Measurements from ENCODE around the gene OAT. TPM values are rescaled to one million over a fixed set of nuclear protein-coding genes. Genes with fewer than 3 reads are reported as not detected.
A peak's percentile ranks its signal among the peaks of the same experiment; 100 is the strongest.
"Not testable (repeated sequence)": the region's sequence is repeated elsewhere in the genome, so short reads cannot be mapped to it uniquely, and the experiment has no call there.

The OAT gene
- total RNA-seq, 1 experiment from 2014 or later = 101 TPM

DNA sequence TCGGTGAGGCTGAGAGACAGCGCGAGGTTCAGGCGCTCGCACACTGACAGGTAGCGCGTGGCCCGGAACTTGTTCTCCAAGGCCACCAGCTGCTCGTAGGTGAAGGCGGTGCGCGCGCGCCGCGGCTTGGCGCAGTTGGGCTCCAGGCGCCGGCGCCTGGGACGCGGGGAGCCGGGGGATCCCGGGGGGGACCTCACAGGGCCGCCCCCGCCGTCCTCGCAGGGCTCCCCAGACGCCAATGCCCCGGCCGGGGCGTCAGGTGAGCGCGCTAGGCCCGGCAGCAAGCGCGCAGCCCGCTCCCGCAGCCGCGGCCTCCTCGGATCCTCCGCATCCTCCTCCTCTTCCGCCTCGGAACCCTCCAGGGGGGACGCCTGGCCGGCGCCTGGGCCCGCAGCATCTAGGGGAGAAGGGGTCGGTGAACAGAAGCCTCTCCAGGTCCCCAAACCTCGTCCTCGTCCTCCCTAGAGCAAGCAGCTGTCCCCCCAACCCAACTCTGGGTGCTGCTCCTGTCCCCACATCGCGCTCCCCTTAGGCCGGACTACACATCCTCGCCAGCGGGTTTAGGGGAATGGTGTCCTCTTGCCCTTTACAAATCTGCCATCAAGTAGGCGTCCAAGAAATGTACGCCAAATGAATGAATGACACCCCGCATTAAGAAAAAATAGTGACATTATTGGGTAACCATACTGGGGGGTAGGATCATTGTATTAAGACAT lies 29.2 kb upstream of the OAT start:
- DNase-seq (ENCODE audit: low read depth) = no peak

DNA sequence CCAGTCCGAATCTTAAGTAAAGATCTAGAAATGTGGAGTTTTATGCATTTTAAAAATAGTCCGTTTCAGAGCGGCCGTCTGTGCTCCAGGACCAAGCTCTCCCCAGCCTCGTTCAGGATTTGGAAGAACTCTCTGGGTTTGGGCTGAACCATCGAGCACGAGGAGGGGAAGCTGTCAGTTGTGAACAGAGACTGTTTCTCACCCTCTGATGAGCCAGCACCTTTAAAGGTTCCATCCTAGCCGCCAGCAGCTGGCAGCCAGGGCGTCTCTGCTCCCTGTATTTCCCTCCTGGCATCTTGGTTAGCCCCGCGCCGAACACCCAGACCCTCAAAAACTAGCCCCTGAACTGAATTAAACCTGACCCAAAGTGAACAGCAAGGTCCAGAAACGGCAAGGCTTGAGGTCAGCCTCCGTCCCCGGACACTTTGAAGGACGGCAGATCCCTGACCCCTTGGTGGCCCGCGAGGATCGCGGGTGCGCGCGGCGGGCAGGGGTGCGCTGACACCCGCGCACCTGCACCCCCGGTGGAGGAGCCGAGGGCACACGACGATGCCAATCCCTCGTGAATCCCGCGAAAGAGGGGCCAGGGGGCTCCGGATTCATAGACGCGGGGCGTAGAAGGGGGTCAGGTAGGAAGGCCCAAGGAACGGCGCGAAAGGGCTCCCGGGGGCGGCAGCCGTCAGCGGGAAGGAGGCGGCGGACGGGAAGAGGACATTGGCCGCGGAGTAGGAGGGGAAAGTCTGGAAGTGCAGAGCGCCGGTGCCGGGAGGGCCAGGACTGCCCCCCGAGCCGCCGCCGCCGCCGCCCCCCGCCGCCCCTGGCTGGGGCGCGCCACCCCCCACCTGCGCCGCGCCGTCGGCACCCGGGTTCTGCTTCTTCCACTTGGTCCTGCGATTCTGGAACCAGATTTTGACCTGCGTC lies 28.4 kb upstream of the OAT start:
- DNase-seq (ENCODE audit: low read depth) = no peak

DNA sequence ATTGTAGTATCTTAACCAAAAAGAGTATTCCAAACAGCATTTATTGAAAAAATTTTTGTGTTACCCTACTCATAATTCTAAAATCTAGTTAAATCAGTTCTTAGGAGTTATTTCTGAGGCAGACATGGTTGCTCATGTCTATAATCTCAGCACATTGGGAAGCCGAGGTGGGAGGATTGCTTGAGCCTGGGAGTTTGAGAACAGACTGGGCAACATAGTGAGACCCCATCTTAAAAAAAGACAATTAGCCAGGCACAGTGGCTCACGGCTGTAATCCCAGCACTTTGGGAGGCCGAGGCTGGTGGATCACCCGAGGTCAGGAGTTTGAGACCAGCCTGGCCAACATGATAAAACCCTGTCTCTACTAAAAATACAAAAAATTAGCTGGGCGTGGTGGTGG lies 23.0 kb upstream of the OAT start:
- DNase-seq (ENCODE audit: low read depth) = not testable (repeated sequence)

DNA sequence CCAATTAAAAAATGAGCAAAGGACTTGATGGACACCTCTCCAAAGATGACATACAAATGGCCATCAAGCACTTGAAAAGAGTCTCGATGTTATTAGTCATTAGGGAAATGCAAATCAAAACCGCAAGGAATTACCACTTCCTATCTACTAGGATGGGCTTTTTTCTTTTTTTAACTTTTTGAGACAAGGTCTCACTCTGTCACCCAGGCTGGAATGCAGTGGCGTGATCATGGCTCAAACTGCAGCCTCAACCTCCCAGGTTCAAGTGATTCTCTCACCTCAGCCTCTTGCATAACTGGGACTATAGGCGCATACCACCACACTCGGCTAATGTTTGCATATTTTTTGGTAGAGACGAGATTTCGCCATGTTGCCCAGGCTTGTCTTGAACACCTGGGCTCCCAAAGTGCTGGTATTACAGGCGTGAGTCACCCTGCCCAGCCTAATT lies 17.5 kb upstream of the OAT start:
- peak; percentile 60 for DNase-seq (ENCODE audit: low read depth)

DNA sequence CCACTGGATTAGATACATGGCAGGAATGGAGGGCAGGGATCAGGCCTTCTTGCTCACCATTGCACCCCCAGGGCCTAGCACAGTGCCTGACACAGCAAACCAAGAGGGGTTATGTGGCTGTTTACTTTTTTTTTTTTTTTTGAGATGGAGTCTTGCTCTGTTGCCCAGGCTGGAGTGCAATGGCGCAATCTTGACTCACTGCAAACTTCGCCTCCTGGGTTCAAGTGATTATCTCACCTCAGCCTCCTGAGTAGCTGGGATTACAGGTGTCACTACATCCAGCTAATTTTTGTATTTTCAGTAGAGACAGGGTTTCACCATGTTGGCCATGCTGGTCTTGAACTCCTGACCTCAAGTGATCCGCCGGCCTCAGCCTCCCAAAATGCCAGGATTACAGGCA lies 17.0 kb upstream of the OAT start:
- DNase-seq (ENCODE audit: low read depth) = not testable (repeated sequence)

DNA sequence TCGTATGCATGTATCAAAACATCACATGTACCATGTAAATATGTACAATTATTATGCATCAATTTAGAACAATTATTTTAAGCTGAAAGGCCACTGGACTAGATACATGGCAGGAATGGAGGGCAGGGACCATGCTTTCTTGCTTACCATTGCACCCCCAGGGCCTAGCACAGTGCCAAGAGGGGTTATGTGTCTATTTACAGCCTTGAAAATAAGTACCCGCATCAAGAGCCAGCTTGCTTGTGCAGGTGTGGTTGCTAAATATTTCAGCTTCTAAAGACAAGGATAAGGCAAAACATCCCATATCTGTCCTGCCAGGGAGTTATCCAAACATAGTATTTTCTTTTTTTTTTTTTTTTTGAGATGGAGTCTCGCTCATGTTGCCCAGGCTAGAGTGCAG lies 14.7 kb upstream of the OAT start:
- no peak for DNase-seq (ENCODE audit: low read depth)

DNA sequence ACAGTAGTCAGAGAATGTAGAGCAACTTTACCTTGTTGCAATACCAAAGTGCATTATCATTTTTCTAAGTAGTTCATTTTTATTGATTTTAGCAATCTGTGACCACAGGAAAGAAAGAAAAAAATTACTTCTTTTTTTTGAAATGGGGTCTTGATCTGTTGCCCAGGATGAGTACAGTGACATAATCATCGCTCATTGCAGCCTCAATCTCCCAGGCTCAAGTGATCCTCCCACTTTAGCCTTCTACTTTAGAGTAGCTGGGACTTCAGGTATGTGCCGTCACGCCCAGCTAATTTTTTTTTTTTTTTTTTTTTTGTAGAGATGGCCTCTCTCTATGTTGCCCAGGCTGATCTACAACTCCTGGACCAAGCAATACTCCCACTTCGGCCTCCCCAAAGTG lies 11.4 kb upstream of the OAT start:
- no peak for DNase-seq (ENCODE audit: low read depth)

DNA sequence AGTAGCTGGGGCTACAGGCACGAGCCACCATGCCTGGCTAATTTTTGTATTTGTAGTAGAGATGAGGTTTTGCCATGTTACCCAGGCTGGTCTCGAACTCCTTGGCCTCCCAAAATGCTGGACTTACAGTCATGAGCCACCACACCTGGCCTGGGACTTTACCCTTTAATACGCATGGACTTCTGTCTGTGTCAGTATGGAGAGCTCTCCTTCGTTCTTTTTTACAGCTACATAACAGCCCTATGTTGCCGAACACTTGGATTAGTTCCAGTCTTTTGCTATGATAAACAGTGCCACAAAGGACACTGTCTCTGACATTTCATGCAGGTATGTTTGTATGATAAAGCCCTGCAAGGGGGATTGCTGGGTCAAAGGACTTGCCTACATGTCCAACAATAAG lies 10.9 kb upstream of the OAT start:
- DNase-seq (ENCODE audit: low read depth) = no peak

DNA sequence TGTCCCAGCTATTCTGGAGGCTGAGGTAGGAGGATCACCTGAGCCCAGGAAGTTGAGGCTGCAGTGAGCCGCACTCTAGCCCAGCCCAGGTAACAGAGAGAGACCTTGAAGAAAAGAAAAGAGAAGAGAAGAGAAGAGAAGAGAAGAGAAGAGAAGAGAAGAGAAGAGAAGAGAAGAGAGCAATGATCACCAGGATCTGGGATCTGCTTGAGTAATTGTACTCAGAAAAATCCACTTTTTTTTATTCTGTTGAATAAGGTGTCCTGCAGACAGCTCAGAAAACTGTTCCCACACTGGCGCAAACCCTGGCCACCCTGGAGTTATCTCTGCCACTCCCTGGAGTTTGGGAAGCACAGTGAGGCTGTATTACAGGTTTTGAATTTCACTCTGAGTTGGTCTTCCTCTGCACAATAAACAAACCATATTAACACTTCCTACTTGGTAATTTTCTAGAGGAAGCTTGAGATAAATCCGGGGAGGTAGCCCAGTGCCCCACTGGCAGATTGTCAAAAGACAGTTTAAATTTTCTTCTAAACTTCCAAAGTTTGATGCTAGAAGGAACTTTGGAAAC lies 9.6 kb upstream of the OAT start:
- DNase-seq (ENCODE audit: low read depth) = no peak

DNA sequence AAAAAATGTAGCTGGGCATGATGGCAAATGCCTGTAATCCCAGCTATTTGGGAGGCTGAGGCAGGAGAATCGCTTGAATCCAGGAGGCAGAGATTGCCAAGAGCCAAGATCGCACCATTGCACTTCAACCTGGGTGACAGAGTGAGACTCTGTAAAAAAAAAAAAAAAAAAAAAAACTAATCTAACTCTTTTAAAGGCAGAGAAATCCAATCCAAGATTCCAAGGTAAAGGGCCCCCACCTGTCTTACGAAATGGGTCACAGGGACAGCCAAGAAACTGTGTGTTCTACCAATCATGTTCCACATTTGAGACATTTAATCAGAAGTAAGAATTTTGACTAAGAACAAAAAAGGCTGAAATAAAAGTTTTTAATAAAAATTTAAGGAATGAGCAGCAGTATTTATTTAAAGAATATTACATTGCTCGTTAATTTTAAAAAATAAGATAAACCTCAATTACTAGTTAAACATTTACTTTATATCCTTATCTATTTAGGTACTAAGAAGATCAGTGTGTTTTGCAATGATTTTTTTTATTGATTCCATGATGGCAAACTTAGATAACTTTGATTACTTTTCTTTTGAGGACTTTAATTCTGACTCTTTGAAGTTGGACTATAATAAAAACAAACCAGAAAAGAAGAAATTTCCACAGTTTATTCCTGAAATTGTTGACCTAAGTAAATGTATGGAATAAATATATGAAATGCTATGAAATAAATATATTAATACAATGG lies 6.7 kb upstream of the OAT start:
- no peak for DNase-seq (ENCODE audit: low read depth)

DNA sequence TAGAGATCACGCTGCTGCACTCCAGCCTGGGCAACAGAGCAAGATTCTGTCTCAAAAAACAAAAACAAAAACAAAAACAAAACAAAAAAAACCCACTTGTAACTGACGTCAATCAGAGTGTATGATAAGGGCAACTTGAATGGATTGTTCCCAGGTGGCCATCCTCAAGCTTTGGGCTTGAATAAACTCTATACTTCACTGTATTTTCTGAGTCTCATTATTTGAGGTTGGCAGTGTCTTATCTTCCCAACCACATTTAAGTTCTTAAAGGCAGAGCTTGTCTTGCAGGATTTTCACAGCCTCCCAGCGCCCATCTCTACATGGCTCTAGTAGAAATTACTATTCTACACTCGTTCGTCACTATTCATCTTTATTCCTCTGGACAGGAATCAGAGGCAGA lies 5.1 kb upstream of the OAT start:
- no peak for DNase-seq (ENCODE audit: low read depth)

DNA sequence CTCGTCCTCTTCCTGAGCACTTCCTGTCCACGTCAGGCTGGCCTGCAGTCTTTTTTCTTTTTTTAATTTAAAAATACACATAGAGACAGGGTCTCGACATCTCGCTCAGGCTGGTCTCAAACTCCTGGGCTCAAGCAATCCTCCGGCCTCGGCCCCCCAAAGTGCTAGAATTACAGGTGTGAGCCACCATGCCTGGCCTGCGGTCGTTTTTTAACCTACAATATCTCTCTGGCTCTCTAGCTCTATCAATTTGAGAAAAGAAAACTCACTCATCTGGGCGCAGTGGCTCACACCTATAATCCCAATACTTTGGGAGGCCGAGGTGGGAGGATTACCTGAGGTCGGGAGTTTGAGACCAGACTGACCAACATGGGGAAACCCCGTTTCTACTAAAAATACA lies 4.0 kb upstream of the OAT start:
- no peak for DNase-seq (ENCODE audit: low read depth)

DNA sequence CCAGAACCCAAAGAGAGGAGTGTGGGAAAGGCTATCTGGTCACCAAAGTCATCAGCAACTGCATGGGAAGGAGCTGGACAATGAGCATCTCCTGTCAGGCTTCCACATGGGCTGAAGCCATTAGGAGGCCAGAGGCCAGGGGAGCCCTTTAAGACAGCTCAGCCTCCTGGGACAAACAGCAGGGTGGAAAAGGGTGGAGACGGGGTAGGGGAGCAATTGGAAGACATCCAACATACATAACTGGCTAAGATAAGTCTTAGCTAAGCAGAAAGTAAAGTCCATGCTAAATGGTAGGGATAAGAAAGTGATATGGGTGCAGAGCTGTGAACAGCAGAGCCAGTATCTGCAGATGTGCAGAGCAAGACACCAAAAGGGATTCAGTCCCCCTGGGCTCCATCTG lies 1.5 kb upstream of the OAT start:
- DNase-seq (ENCODE audit: low read depth) = no peak

DNA sequence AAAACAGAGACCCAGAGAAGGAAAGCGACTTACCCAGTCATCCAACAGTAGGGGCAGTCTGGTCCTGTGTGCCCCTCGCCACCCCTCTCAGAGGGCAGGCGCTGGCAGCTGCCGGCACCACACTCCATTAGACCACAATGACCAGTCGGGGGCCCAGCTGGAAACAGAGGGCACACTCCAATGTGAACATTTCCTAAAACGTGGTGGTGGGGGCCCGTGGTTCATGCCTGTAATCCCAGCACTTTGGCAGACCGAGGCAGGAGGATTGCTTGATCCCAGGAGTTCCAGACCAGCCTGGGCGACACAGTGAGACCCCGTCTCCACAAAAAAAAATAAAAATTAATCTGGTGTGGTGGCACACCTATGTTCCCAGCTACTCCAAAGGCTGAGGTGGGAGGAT lies 912 bp upstream of the OAT start:
- DNase-seq (ENCODE audit: low read depth) = no peak

DNA sequence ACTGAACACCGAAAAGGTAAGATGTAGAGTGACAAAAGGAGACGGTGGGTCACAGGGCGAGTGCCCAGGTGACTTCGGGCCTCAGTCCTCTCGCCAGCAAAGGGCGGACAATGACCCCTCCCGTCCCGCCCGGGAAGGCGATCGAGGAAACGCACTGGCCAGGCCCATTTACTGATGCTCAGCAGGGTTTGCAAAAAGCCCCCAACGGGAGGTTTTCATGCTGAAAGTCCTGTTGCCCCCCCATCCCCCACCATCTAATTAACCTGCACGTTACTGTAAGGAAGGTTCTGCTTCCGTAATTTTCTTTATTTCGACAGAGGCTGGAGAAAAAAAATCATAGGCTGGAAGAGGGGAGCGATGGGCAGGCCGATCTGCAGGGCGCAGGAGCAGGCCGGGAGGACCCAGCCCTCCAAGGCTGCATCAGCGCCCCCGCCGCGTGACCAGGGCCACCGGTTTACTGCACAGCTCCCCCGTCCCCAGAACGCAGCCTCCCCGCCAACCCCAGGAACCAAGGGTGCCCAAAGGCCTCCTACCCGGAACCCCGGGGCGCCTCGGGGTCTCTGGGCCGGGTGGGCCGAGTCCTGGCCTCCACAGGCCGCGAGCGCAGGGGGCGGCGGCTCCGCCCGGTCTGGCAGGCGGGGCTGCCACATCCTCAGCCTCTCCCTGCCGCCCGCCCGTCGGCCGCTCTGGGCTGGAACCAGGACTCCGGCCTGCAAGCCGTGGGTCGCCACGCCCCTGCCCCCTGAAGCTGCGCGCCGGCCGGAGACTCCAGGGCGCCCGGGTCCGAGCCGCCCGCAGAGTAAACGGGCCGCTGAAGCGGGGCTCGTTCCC lies 613 bp downstream of the OAT start:
- DNase-seq (ENCODE audit: low read depth) = peak; percentile 57

DNA sequence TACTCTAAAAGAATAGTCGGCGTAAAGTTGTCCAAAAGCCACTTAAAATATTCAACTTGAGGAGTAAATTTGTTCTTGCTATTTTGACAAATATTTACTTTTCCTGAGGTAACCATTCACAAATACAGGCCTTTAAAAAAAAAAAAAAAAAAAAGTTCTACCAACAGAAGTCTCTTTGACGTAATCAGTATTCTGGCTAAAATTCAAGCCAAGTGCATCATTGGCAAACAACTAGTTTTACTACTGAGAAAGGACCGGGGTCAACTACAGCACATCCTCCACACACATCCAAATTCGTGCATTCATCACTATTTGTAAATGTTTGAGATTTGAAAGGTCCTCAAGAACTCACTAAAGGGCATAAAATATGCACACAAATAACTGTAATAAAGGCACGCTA lies 2.0 kb downstream of the OAT start:
- no peak for DNase-seq (ENCODE audit: low read depth)

DNA sequence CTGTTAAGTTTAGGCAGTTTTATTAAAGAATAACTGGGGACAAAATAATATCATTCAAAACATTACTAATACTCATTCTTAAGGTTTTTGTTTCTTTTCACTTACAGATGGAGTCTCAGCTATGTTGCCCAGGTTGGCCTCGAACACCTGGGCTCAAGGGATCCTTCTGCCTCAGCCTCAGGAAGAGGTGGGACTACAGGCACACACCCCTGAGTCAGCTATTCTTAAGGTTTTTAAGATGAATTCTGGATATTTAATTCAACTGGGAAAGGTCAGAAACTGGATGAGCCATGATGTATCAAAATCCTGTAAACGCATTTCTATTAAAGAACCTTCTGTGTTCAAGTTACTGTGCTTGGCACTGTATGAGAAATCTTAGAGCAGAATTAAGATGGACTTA lies 3.5 kb downstream of the OAT start:
- no peak for DNase-seq (ENCODE audit: low read depth)

DNA sequence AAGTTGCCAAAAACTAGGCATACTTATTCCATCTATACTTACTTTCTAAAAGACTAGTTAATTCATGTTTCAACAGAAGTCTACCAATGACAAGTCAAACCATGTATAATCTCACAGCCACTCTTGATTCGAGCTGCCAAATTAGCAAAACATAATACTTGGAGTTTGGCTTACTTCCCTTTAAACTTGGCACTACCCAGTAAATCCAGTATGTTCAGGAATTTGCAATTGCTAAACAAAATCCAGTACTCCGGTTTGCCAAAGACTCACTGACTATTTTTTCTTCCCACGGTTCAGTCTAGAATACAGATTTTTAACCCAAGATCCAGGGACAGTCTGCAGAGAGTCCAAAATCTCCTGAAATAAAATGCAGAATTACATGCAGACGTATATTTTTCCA lies 4.6 kb downstream of the OAT start:
- no peak for DNase-seq (ENCODE audit: low read depth)

DNA sequence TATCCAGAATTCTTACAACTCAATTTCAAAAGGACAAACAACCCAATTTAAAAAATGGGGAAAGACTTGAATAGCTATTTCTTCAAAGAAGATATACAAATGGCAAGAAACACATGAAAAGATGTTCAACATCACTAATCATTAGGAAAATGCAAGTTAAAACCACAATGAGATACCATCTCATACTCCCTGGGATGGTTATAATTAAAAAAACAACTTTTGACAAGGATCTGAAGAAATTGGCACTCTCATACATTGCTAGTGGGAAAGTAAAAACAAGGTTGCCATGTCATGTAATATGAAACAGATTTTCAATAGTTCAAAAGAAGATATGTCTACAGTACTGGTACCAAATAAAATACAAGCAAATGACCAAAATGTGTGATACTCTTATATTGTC lies 9.0 kb downstream of the OAT start:
- no peak for DNase-seq (ENCODE audit: low read depth)

DNA sequence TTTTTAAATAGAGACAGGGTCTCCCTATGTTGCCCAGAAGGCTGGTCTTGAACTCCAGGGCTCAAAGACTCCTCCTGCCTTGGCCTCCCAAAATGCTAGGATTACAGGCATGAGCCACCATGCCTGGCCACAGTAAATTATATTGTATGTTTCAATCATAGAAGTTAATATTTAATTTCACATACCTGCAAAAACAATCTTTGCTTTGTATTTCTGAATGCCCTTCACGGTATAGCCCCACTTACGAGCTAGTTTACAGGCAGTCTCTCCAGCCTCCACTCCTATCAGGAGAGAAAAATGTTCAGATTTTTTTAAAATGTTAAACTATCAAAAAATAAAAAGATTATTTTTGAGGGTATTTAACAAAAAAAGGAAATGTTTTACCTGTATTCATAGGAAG lies 10.4 kb downstream of the OAT start:
- DNase-seq (ENCODE audit: low read depth) = no peak

DNA sequence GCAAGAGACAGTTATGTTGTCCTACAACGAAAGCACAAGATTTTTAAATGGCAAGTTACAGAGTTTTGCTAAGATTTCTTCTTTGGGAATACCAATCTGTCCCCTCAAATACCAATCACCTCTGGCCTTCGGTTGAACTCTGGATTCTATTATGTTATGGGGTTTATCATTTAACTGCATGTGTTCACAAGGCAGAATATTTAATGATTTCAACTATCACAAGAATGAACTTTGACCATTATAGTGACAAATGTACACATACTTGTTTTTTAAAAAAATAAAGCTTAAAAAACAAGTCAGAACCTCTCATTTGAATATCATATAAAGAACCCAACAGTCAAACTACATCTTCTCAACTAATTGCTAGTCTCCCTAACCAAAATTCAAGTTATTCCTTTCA lies 11.3 kb downstream of the OAT start:
- no peak for DNase-seq (ENCODE audit: low read depth)
